Nephron progenitor cell (in vitro differentiated cells): ENCODE results near the gene HOXD12.

Experiments used
- DNase-seq: peaks from one replicate; pipeline ENCODE4 v3.0.0; 2021
- H3K27ac Mint-ChIP-seq: 2 replicates; pipeline ENCODE4 v1.8.0; 2021; ENCODE audit warnings: mild to moderate bottlenecking, moderate library complexity, mixed read lengths
- H3K27me3 Mint-ChIP-seq: 2 replicates; pipeline ENCODE4 v1.8.0; 2021; ENCODE audit warnings: mild to moderate bottlenecking, low read depth, mixed read lengths; ENCODE audit not compliant: poor library complexity
- H3K36me3 Mint-ChIP-seq: 2 replicates; pipeline ENCODE4 v1.8.0; 2021; ENCODE audit warnings: low read depth, mixed read lengths
- H3K4me1 Mint-ChIP-seq: 2 replicates; pipeline ENCODE4 v1.8.0; 2021; ENCODE audit warnings: mixed read lengths
- H3K4me3 Mint-ChIP-seq: 2 replicates; pipeline ENCODE4 v1.8.0; 2021; ENCODE audit warnings: mild to moderate bottlenecking, moderate library complexity, mixed read lengths
- H3K9me3 Mint-ChIP-seq: 2 replicates; pipeline ENCODE4 v1.8.0; 2021; ENCODE audit warnings: mild to moderate bottlenecking, moderate library complexity, mixed read lengths
- TF ChIP-seq, protein P1 (sequence below): fragments of 200-600 bp; sonication (generic); IDR thresholded peaks from 2 replicates; pipeline ENCODE4 v1.5.0; 2021; ENCODE audit warnings: antibody characterized with exemption

HOXD12 gene

DNA sequence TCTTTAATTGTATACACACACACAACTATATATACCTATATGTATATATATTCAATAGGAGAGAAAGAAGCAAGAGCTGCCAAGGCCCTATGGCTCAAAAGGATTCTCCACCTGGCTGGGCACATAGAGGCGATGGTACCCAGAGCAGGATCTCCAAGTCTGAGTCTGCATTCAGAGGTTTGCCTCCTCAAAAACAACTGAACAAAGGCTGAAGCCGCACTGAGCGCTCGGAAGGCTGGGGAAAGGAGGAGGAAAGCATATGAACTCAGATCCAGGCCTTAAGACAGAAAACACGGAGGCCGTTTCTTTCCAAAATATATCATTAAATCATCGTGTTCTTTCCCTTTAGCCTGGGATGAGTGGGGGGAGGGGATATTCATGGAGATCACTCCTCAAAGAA, 3.6 kb downstream of the HOXD12 start:
- no peak overlapping the region for H3K27ac Mint-ChIP-seq
- H3K4me3 Mint-ChIP-seq: peak overlapping the region; percentile 84
- TF ChIP-seq, protein P1, sequence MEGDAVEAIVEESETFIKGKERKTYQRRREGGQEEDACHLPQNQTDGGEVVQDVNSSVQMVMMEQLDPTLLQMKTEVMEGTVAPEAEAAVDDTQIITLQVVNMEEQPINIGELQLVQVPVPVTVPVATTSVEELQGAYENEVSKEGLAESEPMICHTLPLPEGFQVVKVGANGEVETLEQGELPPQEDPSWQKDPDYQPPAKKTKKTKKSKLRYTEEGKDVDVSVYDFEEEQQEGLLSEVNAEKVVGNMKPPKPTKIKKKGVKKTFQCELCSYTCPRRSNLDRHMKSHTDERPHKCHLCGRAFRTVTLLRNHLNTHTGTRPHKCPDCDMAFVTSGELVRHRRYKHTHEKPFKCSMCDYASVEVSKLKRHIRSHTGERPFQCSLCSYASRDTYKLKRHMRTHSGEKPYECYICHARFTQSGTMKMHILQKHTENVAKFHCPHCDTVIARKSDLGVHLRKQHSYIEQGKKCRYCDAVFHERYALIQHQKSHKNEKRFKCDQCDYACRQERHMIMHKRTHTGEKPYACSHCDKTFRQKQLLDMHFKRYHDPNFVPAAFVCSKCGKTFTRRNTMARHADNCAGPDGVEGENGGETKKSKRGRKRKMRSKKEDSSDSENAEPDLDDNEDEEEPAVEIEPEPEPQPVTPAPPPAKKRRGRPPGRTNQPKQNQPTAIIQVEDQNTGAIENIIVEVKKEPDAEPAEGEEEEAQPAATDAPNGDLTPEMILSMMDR: no peak
- H3K4me1 Mint-ChIP-seq: peaks cover 55% of the 10 kb centered on the region
- no peaks in the 10 kb centered on the region for H3K36me3 Mint-ChIP-seq
- no peak for DNase-seq
- peaks cover 90% of the 10 kb centered on the region for H3K27me3 Mint-ChIP-seq
- no peaks in the 10 kb centered on the region for H3K9me3 Mint-ChIP-seq

- no peak for DNase-seq
- TF ChIP-seq, protein P1: no peak
- no peaks in the 10 kb centered on the region for H3K9me3 Mint-ChIP-seq
- H3K36me3 Mint-ChIP-seq: no peaks in the 10 kb centered on the region
- H3K27ac Mint-ChIP-seq: no peak overlapping the region
- H3K27me3 Mint-ChIP-seq: peaks cover 90% of the 10 kb centered on the region
- peak overlapping the region; percentile 84 for H3K4me3 Mint-ChIP-seq
- H3K4me1 Mint-ChIP-seq: peaks cover 53% of the 10 kb centered on the region
Observed at GRCh38 chr2:176103742-176104315, 4.2 kb downstream of the HOXD12 start.

- TF ChIP-seq, protein P1: no peak
- Mint-ChIP-seq H3K36me3 (no peaks in the 10 kb centered on the region), H3K27me3 (peaks cover 90% of the 10 kb centered on the region), H3K4me1 (peaks cover 53% of the 10 kb centered on the region), H3K27ac (no peak overlapping the region), H3K9me3 (no peaks in the 10 kb centered on the region), H3K4me3 (peak overlapping the region; percentile 84)
- DNase-seq: no peak
Observed at GRCh38 chr2:176104316-176105077, 4.9 kb downstream of the HOXD12 start.

DNA sequence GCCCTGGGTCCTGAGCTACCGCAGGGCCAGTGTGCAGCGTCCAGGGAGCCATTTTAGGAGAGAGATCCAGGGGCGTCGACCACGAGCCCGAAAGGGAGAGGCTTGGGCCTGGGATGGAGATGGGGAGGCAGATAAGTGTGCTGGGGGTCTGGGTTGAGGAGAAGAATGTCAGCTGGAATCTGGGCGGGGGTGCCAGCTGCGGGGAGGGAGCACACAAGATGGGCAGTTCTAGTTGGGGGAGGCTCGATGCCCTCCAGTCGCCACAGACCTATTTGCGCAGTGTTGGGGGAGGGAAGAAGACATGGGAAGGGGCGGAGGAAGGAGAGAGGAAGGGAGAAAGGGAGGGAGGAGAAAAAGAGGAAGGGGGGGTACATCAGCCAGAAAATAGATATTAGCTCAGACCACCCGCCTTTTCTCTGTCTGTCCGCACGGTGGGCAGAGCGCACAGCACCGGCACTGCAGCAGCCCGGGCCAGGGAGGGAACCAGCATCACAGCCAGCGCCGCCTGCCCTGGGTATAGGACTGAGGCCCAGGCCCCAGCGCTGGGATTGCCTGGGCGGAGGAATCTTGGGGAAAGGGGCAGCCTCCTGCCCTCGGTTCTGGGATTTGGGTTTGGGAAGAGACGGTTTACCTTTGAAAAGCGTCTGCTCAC, 5.6 kb downstream of the HOXD12 start:
- TF ChIP-seq, protein P1: no peak

DNA sequence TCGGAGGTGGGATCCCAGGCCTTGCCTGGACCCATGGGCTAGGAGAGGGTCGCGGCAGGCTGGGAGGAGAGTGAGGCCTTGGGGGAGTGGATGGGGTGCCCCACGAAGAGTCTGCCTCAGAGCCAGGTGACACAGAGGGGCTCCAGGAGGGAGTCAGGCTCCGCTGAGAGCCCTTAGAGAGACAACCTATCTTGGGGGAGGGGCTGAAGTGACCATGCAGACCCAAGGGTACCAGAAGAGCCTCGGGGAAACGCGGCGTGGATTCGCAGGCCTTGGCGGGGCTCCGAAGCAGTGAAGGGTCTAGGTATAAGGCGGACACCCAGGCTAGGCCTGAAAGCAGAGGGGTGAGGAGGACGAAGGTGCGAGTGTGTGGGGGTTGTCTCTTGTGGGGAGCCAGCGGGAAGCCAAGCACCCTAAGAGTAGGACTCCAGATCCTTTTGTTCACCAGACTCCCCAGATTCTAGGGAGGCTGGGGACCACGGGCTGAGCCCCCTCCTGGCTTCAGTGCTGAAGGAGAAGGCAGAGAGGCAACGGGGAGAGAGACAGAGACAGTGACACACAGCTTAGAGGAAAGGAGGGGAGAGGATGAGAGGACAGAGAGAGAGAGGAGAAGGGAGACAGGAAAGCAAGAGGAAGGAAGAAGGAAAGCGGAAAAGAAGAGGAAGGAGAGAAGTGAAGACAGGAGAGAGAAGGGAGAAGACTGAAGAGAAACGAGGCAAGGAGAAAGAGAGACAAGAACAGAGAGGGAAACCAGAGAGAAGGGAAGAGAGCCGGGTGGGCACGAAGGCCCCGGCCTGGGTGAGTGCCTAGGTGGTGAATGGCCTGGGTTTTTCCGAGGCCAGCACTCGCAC, 6.4 kb downstream of the HOXD12 start:
- Mint-ChIP-seq H3K27ac (peak overlapping the region; percentile 27), H3K9me3 (no peaks in the 10 kb centered on the region), H3K4me1 (peaks cover 64% of the 10 kb centered on the region), H3K4me3 (peak overlapping the region; percentile 84), H3K27me3 (peaks cover 90% of the 10 kb centered on the region), H3K36me3 (no peaks in the 10 kb centered on the region)
- no peak for DNase-seq
- TF ChIP-seq, protein P1: no peak

More for the DNA sequence above, 5.6 kb downstream of the HOXD12 start:
- Mint-ChIP-seq H3K9me3 (no peaks in the 10 kb centered on the region), H3K27me3 (peaks cover 90% of the 10 kb centered on the region), H3K27ac (no peak overlapping the region), H3K4me3 (peak overlapping the region; percentile 84), H3K36me3 (no peaks in the 10 kb centered on the region), H3K4me1 (peaks cover 58% of the 10 kb centered on the region)
- no peak for DNase-seq
